Midbrain (tissue), 1 donor: ENCODE results near the gene TIAM1.

Experiments
- DNase-seq: peaks from one replicate; lab custom pipeline; 2025; lab: John Stamatoyannopoulos, UW

Gene TIAM1

DNA sequence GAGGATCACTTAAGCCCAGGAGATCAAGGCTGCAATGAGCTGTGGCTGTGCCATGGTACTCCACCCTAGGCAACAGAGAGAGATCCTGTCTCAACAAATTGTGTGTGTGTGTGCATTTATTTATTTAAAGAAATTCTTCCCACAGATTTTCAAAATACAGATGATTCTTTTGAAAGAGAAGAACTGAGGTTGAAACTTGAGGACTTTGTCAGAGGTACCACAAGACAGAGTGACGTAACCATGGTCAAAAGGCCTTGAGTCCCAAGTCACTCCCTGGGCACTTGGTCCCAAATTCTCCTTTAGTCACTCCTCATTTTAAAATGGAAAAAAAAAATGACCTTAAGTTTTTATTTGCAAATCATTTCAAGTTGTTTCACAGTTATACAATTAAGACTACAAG lies 57.4 kb downstream of the TIAM1 start:
- DNase-seq: no peak

DNA sequence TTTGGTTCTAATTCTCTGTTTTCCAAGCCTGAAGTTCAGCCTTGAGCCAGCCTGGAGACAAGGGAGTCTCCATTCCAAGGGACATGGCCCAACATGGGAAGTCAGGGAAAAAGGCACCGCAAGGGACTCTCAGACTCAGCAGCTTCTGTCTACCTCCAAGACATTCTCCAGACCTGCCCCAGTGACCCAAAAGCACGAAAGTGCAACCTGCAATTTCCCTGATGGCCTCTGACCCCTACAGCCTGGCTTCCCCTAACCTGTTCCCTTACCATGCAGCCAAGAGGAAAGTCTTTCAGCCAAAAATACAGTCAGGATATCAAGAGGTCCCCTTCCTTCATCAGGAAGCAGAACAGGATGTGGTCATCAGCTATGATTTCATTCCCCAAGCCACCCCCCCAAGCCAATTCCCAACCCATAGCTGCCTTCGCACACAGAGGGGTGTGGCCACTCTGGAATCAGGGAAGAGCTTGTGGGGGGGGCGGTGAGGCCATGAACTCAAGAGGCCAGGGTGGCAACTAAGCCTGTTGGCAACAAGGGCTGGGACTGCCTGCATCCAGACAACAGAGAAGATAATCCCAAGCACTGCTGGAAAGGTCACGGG lies 59.2 kb downstream of the TIAM1 start:
- DNase-seq: no peak

DNA sequence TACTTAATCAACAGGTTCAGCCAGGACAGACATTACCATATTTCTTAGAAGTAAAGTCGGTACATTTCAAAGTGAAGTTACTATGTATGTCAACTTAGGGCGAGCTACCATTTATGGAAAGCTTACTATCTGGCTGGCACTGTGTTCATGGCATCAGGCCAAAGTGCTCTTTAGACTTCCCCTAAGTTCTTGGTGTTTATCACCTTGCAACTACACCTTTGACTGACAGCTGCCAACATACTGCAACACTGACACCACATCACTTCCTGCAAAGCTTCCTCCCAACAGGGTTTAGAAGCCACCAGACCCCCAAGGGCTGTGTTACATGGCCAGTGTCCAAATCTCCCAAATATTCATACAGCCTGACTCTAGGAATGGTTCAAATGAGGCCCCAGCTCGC lies 61.0 kb downstream of the TIAM1 start:
- DNase-seq: no peak

- DNase-seq: no peak
Observed at GRCh38 chr21:31282095-31282709, 61.9 kb downstream of the TIAM1 start.

DNA sequence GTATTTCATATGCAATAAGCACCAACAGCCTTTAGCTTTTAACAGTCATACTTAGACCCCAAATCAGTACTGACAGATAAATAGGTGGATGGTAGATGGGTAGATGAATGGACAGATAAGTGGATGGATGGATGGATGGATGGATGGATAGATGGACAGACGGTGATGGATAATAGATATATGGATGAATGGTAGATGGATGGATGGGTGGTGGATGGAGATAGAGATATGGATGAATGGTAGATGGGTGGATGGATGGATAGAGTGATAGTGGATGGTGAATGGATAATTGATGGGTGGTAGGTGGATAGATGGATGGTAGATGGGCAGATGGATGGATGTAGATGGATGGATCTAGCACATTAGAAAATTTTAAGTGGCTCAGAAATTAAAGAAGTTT lies 62.5 kb downstream of the TIAM1 start:
- no peak for DNase-seq

GRCh38 chr21:31279986-31280385 lies 64.1 kb downstream of the TIAM1 start:
- no peak for DNase-seq

- DNase-seq: no peak
Observed at GRCh38 chr21:31279214-31279613, 64.8 kb downstream of the TIAM1 start.

GRCh38 chr21:31278511-31279130 lies 65.4 kb downstream of the TIAM1 start:
- DNase-seq: no peak

- no peak for DNase-seq
Observed at GRCh38 chr21:31276663-31277062, 67.4 kb downstream of the TIAM1 start.

DNA sequence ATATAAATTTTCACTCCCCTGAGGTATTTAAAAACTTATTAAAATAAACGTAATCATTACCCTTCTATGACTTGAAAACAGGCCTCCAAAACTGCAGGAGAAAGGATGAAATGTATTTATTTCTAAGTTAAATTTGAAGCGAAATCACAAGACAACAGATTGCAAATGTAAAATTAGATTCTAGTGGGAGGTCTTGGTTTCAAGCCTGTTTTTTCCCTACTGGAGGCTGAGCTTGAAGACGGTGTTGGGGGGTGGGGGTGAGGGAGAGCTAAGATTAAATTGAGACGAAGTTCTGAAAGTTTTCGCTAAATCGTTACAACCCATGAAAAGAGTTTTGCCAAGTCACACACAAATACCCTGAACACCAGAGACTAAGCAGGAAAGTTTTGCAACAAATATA lies 68.2 kb downstream of the TIAM1 start:
- no peak for DNase-seq

GRCh38 chr21:31273278-31273677 lies 70.8 kb downstream of the TIAM1 start:
- no peak for DNase-seq

DNA sequence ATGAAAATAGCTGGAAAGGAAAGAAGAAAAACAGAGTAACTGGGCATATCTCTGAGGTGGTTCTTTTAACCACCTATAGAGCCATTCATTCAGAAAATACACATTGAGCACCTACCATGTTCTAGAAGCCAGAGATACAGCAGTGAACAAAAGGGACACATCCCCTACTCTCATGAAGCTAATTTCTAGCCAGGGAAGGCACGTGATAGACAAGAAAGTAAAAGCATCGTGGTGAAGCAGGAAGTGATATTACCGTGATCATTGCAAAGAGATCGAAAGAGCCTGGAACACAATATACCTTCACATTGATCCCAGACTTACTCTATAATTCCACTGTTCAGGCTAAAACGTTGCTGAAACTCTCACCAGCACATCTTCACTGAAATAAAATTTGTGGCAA lies 76.0 kb downstream of the TIAM1 start:
- no peak for DNase-seq

GRCh38 chr21:31267644-31268043 lies 76.4 kb downstream of the TIAM1 start:
- DNase-seq: no peak

GRCh38 chr21:31266241-31266640 lies 77.8 kb downstream of the TIAM1 start:
- DNase-seq: no peak

DNA sequence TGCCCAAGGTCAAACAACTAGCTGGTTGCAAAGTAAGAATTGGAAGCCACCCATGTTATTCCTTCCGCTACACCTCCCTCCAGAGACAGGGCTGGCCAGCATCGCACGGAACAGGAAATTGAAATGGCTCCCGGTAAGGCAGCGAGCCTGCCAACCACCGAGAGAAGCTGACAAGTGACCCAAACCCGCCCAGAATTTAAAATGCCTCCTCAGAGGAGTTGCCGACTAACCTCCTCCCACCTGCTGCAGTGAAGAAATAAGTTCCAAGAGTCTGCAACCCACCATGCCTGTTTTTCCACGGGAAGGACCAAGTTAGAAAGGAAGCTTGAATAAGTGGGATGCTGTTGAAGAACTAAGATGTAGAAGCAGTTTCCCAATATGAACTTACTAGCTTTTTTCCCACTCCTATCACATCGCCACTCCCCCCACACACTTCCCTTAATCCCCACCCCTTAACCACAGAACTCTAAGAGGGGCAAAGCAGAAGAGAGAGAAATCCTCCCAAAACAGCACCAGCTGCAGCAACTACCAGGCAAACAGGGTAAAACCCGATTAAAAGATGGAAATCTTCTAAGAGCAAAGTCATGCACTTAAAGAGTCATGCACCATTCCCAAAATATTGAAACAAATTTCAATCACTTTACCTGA lies 78.6 kb downstream of the TIAM1 start:
- DNase-seq: no peak

GRCh38 chr21:31264574-31264973 lies 79.5 kb downstream of the TIAM1 start:
- no peak for DNase-seq

DNA sequence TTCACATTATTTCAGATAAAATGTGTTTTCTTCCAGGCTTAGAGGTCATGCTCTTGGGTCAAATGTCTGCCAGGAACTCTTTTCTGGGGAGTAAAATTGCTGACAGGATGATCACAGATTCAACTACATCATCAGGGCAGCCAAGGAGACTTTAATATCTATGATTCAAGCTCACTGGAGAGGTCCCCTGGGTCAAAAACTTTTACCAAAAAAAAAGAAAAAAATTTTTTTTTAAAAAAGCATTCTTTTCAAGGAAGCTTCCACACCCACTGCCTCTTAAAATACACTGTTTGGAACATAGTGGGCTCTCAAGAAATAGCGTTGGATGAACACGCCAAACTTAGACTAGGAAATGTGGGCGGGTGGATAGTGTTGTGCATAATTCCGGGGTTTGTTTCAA lies 81.3 kb downstream of the TIAM1 start:
- no peak for DNase-seq

DNA sequence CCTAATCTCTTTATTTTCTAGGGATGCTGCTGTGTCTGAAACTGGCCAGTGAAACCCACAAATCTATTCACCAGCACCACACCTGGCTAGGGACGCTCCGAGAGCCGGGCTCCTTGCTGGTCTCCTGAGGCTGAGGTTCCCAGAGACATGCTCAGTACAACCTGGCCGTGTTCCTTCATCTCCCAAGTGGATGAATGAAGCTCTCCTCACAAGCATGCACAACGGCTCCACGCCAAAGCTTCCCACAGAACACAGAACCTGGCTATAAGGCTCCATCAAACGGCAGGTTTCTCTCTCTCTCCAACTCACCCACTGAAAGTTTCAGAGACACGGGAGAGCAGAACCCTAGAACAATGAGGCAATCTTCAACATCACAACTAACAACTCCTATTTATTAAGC lies 82.3 kb downstream of the TIAM1 start:
- DNase-seq: no peak

- no peak for DNase-seq
Observed at GRCh38 chr21:31260790-31261189, 83.3 kb downstream of the TIAM1 start.

DNA sequence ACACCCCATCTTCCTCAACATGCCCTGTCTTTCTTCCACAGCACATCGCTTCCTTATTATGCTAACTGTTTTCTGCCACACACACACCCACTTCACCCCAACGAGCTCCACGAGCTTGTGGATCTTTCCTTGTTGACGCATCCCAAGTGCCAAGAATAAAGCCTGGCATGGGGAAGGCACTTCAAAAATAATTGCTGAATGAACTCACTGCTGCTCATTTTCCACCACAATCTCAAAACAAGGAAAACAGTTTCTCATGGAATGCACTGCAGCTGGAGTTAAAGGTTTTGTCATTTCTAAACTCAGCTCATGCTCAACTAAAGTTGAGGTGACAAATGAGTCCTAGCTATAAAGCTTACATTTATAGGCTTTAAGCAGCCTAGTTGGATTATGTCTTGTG lies 86.0 kb downstream of the TIAM1 start:
- DNase-seq: no peak

- DNase-seq: no peak
Observed at GRCh38 chr21:31257265-31257664, 86.8 kb downstream of the TIAM1 start.

DNA sequence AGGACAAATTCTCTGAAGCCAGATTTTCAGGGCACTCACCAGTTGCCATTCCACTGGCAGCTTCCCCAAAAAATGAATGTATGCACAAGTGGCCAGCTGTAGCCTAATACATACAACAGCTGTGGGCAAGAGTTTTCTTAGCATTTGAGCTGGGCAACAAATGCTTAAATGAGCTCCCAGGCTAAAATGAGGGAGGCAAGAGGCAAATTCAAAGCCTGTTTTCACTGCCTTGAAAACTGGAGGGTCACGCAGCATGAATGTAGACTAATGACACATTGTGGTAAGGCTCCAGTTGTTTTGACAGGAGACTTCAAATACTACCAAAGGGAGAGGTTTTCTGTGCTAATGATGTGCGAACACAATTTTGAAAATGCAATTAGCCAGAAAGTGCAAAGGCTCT lies 88.2 kb downstream of the TIAM1 start:
- DNase-seq: no peak

DNA sequence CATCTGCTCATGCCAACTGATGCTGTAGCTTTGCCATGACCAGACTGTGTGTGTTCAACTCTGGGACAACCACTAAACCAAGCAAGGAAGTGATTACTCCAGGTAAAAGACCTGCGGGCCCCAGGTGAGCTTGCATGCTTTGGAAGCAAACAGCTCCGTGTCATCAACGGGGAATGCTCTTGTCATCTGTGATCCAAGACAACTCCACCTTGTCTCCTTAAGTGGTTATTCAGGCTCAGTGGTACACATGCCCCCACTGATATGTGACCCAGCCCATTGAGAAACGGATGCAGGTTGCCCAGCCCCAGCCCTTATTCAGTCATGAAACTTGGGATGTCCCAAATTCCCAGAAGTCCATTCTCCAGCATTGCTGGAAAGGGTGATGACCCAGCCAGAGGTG lies 89.0 kb downstream of the TIAM1 start:
- no peak for DNase-seq
